ENCODE results near the gene RAD9A.

GRCh38 chr11:67369801-67370284, 21.9 kb upstream of the RAD9A start:
- TF ChIP-seq, protein P1, sequence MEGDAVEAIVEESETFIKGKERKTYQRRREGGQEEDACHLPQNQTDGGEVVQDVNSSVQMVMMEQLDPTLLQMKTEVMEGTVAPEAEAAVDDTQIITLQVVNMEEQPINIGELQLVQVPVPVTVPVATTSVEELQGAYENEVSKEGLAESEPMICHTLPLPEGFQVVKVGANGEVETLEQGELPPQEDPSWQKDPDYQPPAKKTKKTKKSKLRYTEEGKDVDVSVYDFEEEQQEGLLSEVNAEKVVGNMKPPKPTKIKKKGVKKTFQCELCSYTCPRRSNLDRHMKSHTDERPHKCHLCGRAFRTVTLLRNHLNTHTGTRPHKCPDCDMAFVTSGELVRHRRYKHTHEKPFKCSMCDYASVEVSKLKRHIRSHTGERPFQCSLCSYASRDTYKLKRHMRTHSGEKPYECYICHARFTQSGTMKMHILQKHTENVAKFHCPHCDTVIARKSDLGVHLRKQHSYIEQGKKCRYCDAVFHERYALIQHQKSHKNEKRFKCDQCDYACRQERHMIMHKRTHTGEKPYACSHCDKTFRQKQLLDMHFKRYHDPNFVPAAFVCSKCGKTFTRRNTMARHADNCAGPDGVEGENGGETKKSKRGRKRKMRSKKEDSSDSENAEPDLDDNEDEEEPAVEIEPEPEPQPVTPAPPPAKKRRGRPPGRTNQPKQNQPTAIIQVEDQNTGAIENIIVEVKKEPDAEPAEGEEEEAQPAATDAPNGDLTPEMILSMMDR (conservative IDR thresholded peaks at IDR 0.05; ENCODE audit: low read depth, low read length), result no peak
- TF ChIP-seq POLR2A (IDR thresholded peaks at IDR 0.05; ENCODE audit: low read depth, low read length), result no peak
- peak; percentile 15; the same call in 1 of the 2 replicates for TF ChIP-seq RAD21 (IDR thresholded peaks at IDR 0.05; ENCODE audit: low read length)
- TF ChIP-seq CEBPB (IDR thresholded peaks at IDR 0.05; ENCODE audit: low read depth, low read length), result no peak
- no peak for TF ChIP-seq MXI1 (IDR thresholded peaks at IDR 0.05; ENCODE audit: borderline replicate concordance, low read depth, low read length)
- TF ChIP-seq FOS (IDR thresholded peaks at IDR 0.05; ENCODE audit: low read depth, low read length), result no peak
- no peak for TF ChIP-seq SMC3 (IDR thresholded peaks at IDR 0.05; ENCODE audit: low read depth, low read length)
- TF ChIP-seq BHLHE40 (IDR thresholded peaks at IDR 0.05; ENCODE audit: low read depth, low read length), result no peak
- no peak for TF ChIP-seq MAFK (IDR thresholded peaks at IDR 0.05; ENCODE audit: low read depth, low read length)
- TF ChIP-seq RCOR1 (IDR thresholded peaks at IDR 0.05; ENCODE audit: insufficient replicate concordance, low read length), result no peak
- no peak for TF ChIP-seq CHD1 (IDR thresholded peaks at IDR 0.05; ENCODE audit: low read depth, low read length)
- no peak for TF ChIP-seq RFX5 (IDR thresholded peaks at IDR 0.05; ENCODE audit: low read depth, low read length)
